K562 (cell line): ENCODE data around the gene NXN. TPM values are rescaled to one million over a fixed set of nuclear protein-coding genes. Genes with fewer than 3 reads are reported as not detected.
A peak's percentile ranks its signal among the peaks of the same experiment; 100 is the strongest.

ENCODE experiments used
- CBX5 ChIP-seq: IDR thresholded peaks from 2 replicates; pipeline ENCODE4 v1.6.1; 2014; ENCODE audit warnings: low read depth, borderline replicate concordance
- CEBPB ChIP-seq: fragments of 450-650 bp; IDR thresholded peaks from 2 replicates; pipeline ENCODE4 v1.6.1; 2016; ENCODE audit warnings: missing genetic modification characterization, missing compliant biosample characterization
- GABPB2 ChIP-seq: fragments of 250-450 bp; sonication (Bioruptor Pico); conservative IDR thresholded peaks from 2 replicates; pipeline ENCODE4 v1.5.1; 2021; ENCODE audit warnings: mild to moderate bottlenecking
- KLF10 ChIP-seq: fragments of 250-450 bp; sonication (Bioruptor Pico); IDR thresholded peaks from 2 replicates; pipeline ENCODE4 v1.6.1; 2021; ENCODE audit warnings: matching md5 sums
- LEF1 ChIP-seq: fragments of 450-650 bp; IDR thresholded peaks from 2 replicates; pipeline ENCODE4 v1.6.1; 2016; ENCODE audit warnings: mild to moderate bottlenecking
- NR3C1 ChIP-seq: sonication (generic); formaldehyde crosslinking; IDR thresholded peaks from 2 replicates; pipeline ENCODE4 v1.8.1; 2022; ENCODE audit warnings: missing genetic modification reagents
- PRMT5 ChIP-seq: sonication (generic); formaldehyde crosslinking; IDR thresholded peaks from 2 replicates; pipeline ENCODE4 v1.5.0; 2020; ENCODE audit warnings: missing genetic modification reagents
- PYGO2 ChIP-seq: fragments of 450-650 bp; IDR thresholded peaks from 2 replicates; pipeline ENCODE4 v1.6.1; 2016; ENCODE audit warnings: mild to moderate bottlenecking, missing genetic modification characterization, moderate library complexity, missing compliant biosample characterization
- RCOR1 ChIP-seq, 2 experiments: IDR thresholded peaks; 2 replicates each; pipeline ENCODE4 v1.6.1; 2012; ENCODE audit warnings: low read depth in 2 of 2, low read length in 2 of 2, borderline replicate concordance in 1 of 2, improper control_type of control experiment in 1 of 2
- TAL1 ChIP-seq: fragments of 450-650 bp; IDR thresholded peaks from 2 replicates; pipeline ENCODE4 v1.6.1; 2016; ENCODE audit warnings: mild to moderate bottlenecking
- ZBTB1 ChIP-seq: sonication (generic); formaldehyde crosslinking; IDR thresholded peaks from 2 replicates; pipeline ENCODE4 v1.8.1; 2023; ENCODE audit warnings: missing genetic modification reagents, low read depth, mild to moderate bottlenecking, borderline replicate concordance
- ZEB2 ChIP-seq: fragments of 450-650 bp; IDR thresholded peaks from 2 replicates; pipeline ENCODE4 v1.6.1; 2016
- ZNF3 ChIP-seq: fragments of 250-450 bp; sonication (Bioruptor Pico); IDR thresholded peaks from 2 replicates; pipeline ENCODE4 v1.5.0; 2021; ENCODE audit warnings: mild to moderate bottlenecking, moderate library complexity
- polyA plus RNA-seq, 8 experiments: library from polyadenylated mRNA; depleted of rRNA in 4 of 8; stranded (reverse) in 5 of 8; unstranded in 3 of 8; fragments of >200 nt; fragmentation: Nextera tagmentation in 2 of 8; fragmentation: Illumina TruSeq in 1 of 8; extraction: Ambion mirVana in 2 of 8; extraction: Trizol in 1 of 8; gene quantifications; 2 replicates each; pipeline versions ENCODE4 v1.2.1 to v1.2.3, GENCODE V29; 2011 to 2014; ENCODE audit warnings: inconsistent platforms in 1 of 8, missing spikeins in 1 of 8
- total RNA-seq, 7 experiments: library from RNA; depleted of rRNA in 6 of 7; stranded (reverse); fragments of >200 nt in 6 of 7; fragmentation: Illumina TruSeq in 2 of 7; extraction: Trizol in 2 of 7; gene quantifications; 2 replicates each; pipeline versions ENCODE4 v1.2.1 to v1.2.3, GENCODE V29; 2011 to 2021; ENCODE audit warnings: low replicate concordance in 1 of 7
- TF ChIP-seq, protein P1 (sequence below): fragments of 450-650 bp; IDR thresholded peaks from 2 replicates; pipeline ENCODE4 v1.7.0; 2016; ENCODE audit warnings: borderline replicate concordance
- TF ChIP-seq, protein P2 (sequence below), 2 experiments: fragments of 200-800 bp in 1 of 2; sonication (Bioruptor generic) in 1 of 2; sonication (generic) in 1 of 2; formaldehyde crosslinking in 1 of 2; IDR thresholded peaks in 1 of 2; conservative IDR thresholded peaks in 1 of 2; 2 replicates each; pipeline versions ENCODE4 v1.5.0 to v1.6.1; 2016 to 2020; ENCODE audit warnings: missing compliant biosample characterization in 1 of 2, missing genetic modification characterization in 1 of 2, missing genetic modification reagents in 1 of 2
- TF ChIP-seq, protein P3 (sequence below), 2 experiments: fragments of 450-650 bp; formaldehyde crosslinking in 1 of 2; IDR thresholded peaks; 2 replicates each; pipeline versions ENCODE4 v1.4.0 to v1.6.1; 2014 to 2020; ENCODE audit warnings: mild to moderate bottlenecking in 2 of 2, borderline replicate concordance in 1 of 2, low read depth in 1 of 2

The NXN gene
- total and polyA plus RNA-seq, 9 of the 15 experiments (the other 6 are each of a cell fraction or from before 2014, with no cell fraction given), result 0.08 to 0.39 (median 0.29) TPM; not detected in 5

DNA sequence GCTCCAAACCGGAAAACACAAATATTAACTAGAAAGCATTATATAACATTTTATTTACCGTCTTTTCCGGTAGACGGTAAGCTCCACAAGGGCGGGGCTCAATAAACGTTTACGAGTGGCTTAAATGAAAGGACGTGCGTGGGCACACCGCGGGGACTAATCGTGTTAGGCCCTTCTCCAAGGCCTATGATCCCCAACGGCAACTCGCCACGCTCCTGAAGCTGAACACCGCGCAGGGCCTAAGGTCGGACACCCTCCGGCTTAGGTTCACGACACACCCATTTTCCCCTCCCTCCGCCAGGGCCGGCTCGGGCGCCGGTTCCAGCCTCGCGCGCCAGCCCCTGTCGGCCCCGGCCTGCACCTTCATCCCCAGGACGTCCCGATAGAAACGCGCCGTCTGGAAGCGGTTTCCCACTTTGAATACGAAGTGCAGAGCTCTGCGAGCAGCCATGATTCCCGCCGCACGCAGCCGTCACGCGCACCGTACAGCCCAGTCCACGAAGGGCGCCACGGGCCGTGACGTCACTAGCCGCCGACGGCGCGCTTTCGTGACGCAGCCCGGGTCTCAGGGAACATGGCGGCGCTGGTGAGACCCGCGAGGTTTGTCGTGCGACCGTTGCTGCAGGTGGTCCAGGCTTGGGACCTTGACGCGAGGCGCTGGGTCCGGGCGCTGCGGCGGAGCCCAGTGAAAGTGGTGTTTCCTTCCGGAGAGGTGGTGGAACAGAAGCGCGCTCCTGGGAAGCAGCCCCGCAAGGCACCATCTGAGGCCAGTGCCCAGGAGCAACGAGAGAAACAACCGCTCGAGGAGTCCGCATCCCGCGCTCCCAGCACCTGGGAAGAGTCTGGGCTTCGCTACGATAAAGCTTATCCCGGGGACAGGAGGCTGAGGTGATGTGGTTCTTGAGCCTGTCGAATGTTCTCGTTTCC lies 197.5 kb downstream of the NXN start, which contains the start of the genes GLOD4 and MRM3 (continued):
- TF ChIP-seq ZEB2 (no peak), TAL1 (no peak), RCOR1 (IDR thresholded peaks at IDR 0.05; ENCODE audit: borderline replicate concordance in 1 of 2, low read depth in 2 of 2, low read length in 2 of 2) (0 out of 4 replicates have a peak, but pooled peaks of 1 of the 2 experiments have one; percentile 7), CEBPB (no peak), GABPB2 (CRISPR knock-in tag) (no peak), LEF1 (no peak), CBX5 (no peak), PRMT5 (CRISPR knock-in tag) (no peak), ZNF3 (CRISPR knock-in tag) (no peak), NR3C1 (CRISPR knock-in tag) (no peak), ZBTB1 (CRISPR knock-in tag) (no peak), KLF10 (CRISPR knock-in tag) (no peak), PYGO2 (no peak)
- TF ChIP-seq, protein P1, sequence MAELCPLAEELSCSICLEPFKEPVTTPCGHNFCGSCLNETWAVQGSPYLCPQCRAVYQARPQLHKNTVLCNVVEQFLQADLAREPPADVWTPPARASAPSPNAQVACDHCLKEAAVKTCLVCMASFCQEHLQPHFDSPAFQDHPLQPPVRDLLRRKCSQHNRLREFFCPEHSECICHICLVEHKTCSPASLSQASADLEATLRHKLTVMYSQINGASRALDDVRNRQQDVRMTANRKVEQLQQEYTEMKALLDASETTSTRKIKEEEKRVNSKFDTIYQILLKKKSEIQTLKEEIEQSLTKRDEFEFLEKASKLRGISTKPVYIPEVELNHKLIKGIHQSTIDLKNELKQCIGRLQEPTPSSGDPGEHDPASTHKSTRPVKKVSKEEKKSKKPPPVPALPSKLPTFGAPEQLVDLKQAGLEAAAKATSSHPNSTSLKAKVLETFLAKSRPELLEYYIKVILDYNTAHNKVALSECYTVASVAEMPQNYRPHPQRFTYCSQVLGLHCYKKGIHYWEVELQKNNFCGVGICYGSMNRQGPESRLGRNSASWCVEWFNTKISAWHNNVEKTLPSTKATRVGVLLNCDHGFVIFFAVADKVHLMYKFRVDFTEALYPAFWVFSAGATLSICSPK, result no peak
- TF ChIP-seq, protein P2, sequence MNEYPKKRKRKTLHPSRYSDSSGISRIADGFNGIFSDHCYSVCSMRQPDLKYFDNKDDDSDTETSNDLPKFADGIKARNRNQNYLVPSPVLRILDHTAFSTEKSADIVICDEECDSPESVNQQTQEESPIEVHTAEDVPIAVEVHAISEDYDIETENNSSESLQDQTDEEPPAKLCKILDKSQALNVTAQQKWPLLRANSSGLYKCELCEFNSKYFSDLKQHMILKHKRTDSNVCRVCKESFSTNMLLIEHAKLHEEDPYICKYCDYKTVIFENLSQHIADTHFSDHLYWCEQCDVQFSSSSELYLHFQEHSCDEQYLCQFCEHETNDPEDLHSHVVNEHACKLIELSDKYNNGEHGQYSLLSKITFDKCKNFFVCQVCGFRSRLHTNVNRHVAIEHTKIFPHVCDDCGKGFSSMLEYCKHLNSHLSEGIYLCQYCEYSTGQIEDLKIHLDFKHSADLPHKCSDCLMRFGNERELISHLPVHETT (CRISPR knock-in tag; conservative IDR thresholded peaks at IDR 0.05 in 1 of 2, IDR thresholded peaks at IDR 0.05 in 1 of 2), result 0 out of 4 replicates have a peak, but pooled peaks of 1 of the 2 experiments have one; percentile 55
- TF ChIP-seq, protein P3, sequence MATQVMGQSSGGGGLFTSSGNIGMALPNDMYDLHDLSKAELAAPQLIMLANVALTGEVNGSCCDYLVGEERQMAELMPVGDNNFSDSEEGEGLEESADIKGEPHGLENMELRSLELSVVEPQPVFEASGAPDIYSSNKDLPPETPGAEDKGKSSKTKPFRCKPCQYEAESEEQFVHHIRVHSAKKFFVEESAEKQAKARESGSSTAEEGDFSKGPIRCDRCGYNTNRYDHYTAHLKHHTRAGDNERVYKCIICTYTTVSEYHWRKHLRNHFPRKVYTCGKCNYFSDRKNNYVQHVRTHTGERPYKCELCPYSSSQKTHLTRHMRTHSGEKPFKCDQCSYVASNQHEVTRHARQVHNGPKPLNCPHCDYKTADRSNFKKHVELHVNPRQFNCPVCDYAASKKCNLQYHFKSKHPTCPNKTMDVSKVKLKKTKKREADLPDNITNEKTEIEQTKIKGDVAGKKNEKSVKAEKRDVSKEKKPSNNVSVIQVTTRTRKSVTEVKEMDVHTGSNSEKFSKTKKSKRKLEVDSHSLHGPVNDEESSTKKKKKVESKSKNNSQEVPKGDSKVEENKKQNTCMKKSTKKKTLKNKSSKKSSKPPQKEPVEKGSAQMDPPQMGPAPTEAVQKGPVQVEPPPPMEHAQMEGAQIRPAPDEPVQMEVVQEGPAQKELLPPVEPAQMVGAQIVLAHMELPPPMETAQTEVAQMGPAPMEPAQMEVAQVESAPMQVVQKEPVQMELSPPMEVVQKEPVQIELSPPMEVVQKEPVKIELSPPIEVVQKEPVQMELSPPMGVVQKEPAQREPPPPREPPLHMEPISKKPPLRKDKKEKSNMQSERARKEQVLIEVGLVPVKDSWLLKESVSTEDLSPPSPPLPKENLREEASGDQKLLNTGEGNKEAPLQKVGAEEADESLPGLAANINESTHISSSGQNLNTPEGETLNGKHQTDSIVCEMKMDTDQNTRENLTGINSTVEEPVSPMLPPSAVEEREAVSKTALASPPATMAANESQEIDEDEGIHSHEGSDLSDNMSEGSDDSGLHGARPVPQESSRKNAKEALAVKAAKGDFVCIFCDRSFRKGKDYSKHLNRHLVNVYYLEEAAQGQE (IDR thresholded peaks at IDR 0.05; ENCODE audit: borderline replicate concordance), result no peak
- TF ChIP-seq, protein P3 (CRISPR knock-in tag; IDR thresholded peaks at IDR 0.05; ENCODE audit: low read depth), result no peak
